Coronary artery (tissue), 2 donors: ENCODE results near the gene ATF4.

Experiments used
- DNase-seq: peaks from one replicate; pipeline ENCODE4 v3.0.0-alpha.2; 2017; ENCODE audit warnings: low spot score
- H3K27ac ChIP-seq, 2 donors: fragments of 200-600 bp; sonication (generic); one replicate each; pipeline ENCODE4 v1.5.1; 2016 to 2019
- H3K4me3 ChIP-seq: fragments of 200-600 bp; sonication (generic); 2 replicates; pipeline ENCODE4 v1.5.1; 2016; ENCODE audit warnings: mild to moderate bottlenecking, moderate library complexity
- TF ChIP-seq, protein P1 (sequence below): fragments of 200-600 bp; sonication (generic); IDR thresholded peaks from one replicate; pipeline ENCODE4 v1.5.1; 2019; ENCODE audit warnings: antibody characterized with exemption

The ATF4 gene

GRCh38 chr22:39530692-39531331 is 10.4 kb downstream of the ATF4 start:
- no peak overlapping the region for H3K27ac ChIP-seq
- DNase-seq, result no peak
- peak overlapping the region; percentile 97 for H3K4me3 ChIP-seq
- TF ChIP-seq, protein P1, sequence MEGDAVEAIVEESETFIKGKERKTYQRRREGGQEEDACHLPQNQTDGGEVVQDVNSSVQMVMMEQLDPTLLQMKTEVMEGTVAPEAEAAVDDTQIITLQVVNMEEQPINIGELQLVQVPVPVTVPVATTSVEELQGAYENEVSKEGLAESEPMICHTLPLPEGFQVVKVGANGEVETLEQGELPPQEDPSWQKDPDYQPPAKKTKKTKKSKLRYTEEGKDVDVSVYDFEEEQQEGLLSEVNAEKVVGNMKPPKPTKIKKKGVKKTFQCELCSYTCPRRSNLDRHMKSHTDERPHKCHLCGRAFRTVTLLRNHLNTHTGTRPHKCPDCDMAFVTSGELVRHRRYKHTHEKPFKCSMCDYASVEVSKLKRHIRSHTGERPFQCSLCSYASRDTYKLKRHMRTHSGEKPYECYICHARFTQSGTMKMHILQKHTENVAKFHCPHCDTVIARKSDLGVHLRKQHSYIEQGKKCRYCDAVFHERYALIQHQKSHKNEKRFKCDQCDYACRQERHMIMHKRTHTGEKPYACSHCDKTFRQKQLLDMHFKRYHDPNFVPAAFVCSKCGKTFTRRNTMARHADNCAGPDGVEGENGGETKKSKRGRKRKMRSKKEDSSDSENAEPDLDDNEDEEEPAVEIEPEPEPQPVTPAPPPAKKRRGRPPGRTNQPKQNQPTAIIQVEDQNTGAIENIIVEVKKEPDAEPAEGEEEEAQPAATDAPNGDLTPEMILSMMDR, result no peak

DNA sequence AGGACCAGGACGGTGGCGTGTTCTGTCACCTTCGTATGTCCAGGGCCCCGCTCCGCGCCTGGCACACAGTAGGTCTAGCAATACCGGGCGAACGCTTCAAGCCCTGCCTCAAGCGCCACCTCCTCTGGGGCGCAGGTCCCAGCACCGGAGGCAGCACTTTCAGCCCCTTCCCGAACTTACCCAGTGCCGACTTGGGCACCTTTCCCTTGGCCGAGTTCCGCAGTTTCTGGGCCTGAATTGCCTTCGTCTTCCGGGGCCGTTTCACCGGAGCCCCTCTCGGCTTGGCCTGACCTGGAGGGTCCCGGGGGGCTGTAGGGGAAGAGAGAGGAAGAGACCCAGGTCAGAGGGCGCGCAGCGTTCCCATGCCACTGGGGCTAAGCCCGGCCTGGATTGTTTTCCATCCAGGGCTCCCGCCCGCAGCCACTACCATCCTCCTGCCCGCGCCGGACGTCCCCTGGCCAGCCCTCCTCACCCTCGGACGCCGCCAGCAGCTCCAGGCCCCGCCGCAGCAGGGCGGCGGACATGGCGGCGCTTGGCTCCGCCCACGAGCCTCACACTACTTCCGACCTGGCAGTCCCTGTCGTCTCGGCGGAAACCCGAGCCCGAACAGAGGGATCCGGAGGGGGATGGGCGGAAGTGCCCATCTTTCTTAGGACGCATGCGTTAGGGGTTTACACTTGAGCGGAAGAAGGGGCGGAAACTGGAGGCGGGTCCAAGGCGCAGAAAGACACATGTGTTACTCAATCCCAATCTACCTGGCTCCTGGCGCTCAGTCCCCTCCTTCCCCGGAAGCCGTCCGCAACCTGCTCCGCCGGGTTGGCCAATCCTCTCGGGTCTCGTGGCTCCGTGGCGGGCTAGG is 12.1 kb downstream of the ATF4 start, which contains the start of gene RPS19BP1:
Gene RPS19BP1 (minus strand): TSS at position 534 of the 859 bp plus-strand sequence. CDS start 10 bp downstream, at position 524.
- Histone ChIP-seq H3K4me3 (peak within 1 kb of the TSS; percentile 97), H3K27ac (peak within 1 kb of the TSS; percentile 81 to 92)
- DNase-seq, result peak; percentile 99
- TF ChIP-seq, protein P1, result no peak

DNA sequence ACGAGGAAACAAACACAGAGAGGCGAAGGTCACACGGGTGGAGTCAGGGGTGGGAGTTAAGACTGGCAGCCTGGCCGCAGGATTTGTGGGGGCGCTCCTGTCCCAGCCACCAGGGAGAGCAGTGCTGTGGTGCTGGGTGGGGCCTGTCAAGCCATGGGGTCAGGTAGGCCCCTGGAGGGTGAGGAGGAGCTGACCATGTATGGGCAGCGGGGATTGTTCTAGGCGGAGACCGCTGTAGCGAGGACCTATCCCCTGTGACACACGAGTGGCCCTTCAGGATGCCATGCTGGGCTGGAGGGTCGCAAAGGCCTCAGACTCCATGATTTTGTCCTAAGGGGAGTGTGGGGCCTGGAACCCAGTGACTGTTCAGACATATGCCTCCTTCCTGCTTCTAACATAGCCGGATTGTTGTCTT is 13.7 kb downstream of the ATF4 start:
- DNase-seq, result no peak
- TF ChIP-seq, protein P1, result no peak
- no peak overlapping the region for H3K4me3 ChIP-seq
- peak overlapping the region in 1 of 2 donors; percentile 35 for H3K27ac ChIP-seq

- DNase-seq, result no peak
- peak overlapping the region; percentile 39 for H3K4me3 ChIP-seq
- peak overlapping the region in 1 of 2 donors; percentile 35 for H3K27ac ChIP-seq
- TF ChIP-seq, protein P1, result peak; percentile 96
These were observed 14.4 kb downstream of the ATF4 start for GRCh38 chr22:39534591-39535356.

- TF ChIP-seq, protein P1, result no peak
These were observed 15.0 kb downstream of the ATF4 start for GRCh38 chr22:39535357-39535725.

DNA sequence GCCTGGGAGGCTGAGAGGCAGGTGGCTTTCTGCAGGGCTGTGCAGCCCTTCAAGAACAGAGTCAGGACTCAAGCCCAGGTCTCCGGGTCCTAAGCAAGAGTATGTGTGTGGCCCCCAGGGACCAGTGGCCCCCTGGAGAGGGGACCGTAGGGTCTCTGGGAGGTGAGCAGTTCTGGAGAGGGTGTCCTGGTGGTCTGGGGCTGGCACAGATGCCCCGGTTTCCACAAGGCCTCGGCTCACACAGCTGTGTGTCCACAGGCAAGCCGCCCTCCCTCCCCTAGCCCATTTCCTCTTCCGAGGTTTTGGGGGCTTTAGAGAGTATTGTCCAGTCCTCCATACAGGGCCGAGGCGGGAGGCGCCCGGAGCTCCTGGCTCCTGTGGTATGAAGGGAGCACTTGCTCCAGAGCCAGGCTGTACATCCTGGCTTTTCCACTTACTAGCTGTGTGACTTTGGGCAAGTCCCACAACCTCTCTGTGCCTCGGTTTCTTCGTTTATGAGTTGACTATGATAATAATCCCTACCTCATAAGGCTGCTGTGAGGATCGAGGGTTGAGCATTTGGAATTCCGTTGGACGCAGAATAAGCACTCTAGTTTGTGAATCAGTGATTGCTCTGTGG is 15.6 kb downstream of the ATF4 start:
- Histone ChIP-seq H3K4me3 (no peak overlapping the region), H3K27ac (no peak overlapping the region)
- TF ChIP-seq, protein P1, result no peak
- DNase-seq, result no peak

More at GRCh38 chr22:39535357-39535725, 15.0 kb downstream of the ATF4 start:
- no peak for DNase-seq
- Histone ChIP-seq H3K4me3 (no peak overlapping the region), H3K27ac (no peak overlapping the region)
